HG02610 (cell line): ENCODE measurements around the gene SNX19.

ENCODE experiments used
- ATAC-seq: cut with Tn5 transposase; IDR thresholded peaks from one replicate; pipeline ENCODE4 v1.9.1; 2021; ENCODE audit warnings: mild to moderate bottlenecking, moderate library complexity; ENCODE audit not compliant: unreplicated experiment

SNX19 gene

DNA sequence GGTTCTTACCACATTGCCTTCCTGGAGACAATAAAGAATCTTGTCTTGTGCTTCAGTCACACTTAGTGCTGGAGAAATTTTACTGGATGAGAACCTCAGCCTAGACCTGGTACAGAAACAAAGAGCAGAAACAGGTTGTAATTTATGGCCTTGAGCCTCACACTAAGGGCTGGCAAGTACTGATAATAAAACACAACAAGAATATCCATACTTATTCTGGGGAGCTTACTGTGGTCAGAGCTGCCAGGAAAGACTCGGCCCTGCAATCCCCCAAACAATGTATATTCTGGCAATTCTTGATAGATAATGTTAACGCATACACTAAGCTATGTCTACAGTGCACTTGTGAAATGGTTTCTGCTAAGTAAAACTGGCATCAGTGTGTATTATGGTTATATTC is 9.7 kb downstream of the SNX19 start:
- no peak for ATAC-seq

- no peak for ATAC-seq
Observed at GRCh38 chr11:130905512-130905911, 10.8 kb downstream of the SNX19 start.

- no peak for ATAC-seq
Observed at GRCh38 chr11:130904380-130904779, 11.9 kb downstream of the SNX19 start.

GRCh38 chr11:130902380-130902779 is 13.9 kb downstream of the SNX19 start:
- no peak for ATAC-seq

DNA sequence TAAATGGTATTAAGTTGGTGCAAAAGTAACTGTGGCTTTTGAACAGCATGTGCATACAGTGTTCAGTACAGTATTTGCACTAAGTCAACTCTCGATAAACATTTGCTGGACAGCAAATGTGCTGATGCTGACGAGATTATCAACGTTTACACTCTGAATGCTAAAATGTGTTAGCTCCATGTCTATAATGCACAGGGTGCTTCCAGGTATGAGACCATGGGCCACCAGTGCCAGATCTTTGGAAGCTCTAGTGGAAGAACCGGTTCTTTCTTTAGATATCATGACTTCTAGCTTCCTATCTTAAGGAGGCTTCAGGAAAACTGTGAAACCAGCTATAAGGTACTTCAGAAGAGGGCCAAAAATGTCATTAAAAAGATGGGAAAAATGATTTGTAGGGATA is 17.2 kb downstream of the SNX19 start:
- ATAC-seq: no peak

DNA sequence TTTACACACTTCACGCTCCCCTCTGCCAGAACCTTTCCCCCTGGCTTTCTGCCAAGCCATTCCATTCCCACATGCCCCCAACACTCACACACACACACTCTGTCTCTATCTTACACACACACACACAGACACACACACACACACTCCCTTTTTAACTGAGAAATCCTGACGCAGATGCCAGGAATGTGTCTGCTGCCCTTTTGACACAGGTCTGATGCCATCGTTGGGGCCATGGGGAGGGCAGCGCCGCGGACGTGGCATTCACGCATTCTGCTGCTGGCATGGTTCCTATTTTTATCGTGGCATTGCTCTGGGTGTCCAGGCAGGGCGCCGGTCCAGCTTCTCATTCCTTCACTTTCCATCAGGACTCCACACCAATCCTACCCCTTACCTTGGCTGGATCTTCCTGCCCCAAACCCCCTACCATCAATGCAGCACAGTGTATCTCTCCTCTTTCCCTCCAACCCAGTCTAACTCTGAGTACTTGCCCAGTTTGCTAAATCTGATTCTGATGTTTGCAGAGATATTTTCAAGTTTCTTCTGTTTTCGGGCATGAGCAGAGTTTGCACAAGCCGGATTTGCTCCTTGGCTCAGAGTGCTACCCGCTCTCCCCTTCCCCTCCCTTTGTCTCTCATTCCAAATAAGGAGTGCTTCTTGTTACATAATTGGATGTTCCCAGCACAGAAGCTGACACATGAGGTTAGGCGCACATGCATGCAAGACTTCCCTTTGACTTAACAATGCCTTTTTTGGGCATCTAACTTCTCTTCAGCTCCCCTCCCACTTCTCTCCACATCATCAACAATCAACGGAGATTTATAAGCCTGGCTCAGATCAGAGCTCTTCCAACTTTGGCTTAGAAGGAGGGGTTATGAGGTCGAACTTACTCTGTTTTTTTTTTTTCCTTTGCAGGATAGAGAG is 18.8 kb downstream of the SNX19 start:
- ATAC-seq: no peak

DNA sequence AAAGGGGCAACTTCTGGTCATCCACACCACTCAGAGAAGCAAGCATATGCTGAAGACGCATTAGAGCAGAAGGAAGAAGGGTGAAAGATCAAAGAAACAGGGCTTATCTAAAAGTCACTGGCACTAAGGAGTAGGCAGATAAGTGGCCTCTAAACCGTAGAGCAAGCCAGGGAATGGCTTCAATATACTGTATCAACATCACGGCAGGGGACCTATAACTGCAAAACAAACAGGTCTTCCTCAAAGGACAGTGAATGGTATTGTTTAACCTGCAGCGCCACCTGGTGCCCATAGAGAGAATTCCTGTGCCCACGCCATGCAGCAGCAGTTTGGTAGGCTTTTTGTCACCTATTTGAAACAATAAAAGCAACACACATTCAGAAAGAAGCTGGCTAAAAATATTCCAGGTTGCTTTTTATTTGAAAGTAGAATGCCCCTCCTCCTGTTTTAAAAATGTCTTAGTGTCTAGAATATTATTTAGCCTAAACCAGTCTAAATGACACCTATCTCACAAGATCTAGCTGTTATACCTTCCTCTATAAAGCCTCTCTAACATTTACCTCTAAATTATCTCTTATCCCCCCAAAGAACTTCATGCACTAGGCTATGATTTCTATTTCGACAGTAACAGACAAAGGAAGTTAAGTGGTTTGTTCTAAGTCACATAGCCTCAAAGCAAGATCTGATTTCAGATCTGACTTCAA is 21.8 kb downstream of the SNX19 start:
- ATAC-seq: peak; percentile 87

DNA sequence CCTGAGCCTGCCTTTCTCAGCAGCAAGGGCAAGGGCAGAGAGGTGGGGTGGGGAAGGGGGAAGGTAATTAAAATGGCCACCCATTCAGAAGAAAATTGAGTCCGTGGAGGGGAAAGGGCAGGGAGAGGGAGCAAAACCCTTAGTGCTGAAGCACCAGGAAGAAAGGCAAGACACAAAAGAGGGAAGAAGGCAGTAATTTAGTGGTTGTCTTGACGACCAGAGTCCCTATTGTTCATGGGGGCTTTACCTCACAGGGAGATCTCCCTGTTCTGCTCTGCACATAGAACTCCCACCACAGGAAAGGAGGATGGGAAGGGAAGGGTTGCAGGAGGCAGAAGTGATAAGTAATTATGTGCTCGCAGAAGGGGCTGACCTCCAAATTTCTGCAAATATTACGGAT is 23.4 kb downstream of the SNX19 start:
- no peak for ATAC-seq

GRCh38 chr11:130891326-130891725 is 25.0 kb downstream of the SNX19 start:
- no peak for ATAC-seq

DNA sequence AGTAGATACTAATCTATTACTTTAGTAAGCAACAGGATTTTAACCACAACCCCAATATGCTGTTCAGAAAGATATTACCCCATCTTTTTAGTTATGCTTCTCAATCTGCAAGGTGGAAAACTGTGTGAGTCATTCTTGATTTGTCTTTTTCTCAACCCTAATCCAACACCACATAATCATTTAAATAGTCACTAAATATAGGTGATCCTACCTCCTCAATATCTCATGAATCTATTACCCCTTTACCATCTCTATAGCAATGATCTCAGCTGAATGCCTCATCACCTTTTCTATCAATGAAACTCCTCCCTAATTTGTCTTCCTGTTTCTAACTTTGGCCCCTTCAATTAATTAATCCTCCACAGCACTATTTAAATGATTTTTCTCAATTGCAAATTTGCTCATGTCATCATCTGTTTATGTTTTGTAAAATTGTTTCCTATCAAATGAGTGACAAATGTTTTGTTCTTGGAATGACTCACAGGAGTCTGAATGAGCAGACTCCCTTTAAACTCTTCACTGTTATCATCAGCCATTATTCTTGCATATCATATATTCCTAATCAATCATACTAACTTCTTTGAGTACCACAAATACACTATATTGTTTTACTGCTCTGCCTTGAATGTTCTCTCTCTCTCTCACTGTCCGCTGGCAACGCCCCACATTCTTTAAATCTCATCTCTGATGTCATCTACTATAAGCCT is 26.1 kb downstream of the SNX19 start:
- no peak for ATAC-seq

DNA sequence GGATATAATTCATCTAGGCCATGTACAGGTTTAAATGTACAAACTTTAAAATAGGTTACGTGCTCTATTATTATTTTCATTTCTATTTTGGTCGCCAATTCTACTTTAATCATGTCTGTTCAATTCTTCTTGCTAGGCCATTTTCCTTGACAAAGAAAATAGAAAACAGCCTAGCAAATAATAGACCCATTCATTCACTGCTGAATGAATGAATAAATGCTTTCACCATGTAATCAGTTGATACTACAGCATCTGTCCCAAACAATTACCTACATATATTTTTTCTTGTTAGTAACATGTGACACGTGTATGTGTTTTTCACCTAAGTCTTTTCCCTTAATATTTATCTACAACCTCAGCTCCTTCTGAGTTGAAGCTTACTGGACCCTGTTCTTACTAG is 27.5 kb downstream of the SNX19 start:
- ATAC-seq: no peak

DNA sequence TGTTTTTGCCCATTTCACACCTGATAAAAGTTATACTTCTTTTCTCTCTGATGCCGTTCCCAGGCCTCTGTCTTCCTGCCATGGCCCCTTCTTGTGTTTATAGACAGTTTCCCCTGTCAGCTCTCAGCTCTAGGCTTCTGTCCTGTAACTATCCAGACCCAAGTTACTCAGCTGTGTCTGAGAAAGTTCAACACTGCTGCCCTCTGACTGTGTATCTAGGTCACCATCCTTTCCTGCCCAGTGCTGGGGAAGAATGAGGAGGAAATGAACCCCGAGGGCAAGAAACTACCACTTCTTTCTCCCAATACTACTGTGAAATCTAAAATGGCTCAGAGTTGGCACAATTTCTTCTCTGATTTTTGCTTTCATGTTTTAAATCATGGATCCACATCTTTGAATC is 29.6 kb downstream of the SNX19 start:
- no peak for ATAC-seq

DNA sequence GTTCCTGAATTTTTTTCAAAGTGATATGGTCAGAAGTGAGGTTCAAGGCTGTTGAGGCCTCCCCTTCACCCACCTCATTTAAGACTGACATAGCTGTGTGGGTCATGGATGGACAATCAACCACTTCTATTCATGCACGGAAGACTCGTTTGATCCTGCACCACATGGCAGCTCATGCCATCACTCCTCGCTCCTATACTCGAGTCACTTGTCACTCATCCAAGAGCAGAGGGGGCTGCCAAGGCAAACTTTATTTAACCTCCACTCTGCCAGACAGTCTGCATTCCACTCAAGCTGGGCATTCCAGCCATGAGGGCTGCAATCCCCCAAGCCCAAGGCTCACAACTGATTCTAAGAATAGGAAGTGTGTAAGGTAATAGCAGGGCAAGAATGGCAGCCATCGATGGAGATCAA is 34.1 kb downstream of the SNX19 start:
- peak; percentile 75 for ATAC-seq

DNA sequence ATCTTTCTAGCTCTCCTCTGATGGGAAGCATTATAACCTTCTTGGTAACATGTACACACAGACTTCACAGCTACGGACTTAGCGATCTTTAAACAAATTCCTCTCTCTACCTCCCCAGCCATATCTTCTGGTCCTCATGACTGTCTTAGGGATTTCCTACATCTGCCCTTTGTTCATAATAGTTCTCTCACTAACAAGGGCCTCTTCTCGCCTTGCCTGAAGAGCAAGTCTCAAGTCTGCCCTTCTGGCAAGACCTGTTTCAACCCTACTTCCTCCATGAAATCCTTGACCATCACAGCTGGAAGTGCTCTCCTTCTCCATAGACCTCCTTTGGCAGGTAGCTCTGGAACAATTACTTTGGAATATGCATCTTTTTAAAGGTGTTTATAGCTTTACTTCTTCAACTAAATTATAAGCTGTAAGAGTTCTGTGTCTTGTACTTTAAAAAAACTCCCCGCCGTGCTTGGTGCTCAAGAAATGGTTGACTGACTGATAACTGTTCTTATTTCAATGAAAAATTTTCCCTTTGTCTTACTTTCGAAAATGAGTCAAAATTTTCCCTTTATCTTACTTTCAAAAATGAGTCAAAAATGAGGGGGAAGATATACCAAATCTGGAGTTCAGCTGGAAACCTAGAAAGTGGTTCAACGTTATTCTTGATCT is 34.7 kb downstream of the SNX19 start:
- peak; percentile 63 for ATAC-seq

DNA sequence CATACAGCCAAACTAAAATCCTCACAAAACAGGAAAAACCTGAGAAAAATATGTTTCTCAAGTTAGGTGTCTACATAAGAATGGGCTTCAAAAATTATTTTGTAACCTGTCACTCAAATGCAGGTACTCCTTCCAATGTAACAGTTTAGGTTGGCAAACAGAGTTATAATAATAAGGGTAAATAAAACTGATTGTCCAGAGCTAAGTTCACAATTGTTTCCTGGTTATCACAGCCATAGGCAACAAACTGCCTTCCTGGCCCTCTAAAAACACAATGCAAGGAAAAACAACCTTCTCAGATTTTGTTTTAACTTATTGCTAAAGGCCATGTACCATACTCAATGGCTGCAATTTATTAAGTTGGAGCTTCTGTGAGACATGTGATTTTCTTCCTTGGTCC is 36.4 kb downstream of the SNX19 start:
- no peak for ATAC-seq

- no peak for ATAC-seq
Observed at GRCh38 chr11:130876931-130877915, 39.1 kb downstream of the SNX19 start.

DNA sequence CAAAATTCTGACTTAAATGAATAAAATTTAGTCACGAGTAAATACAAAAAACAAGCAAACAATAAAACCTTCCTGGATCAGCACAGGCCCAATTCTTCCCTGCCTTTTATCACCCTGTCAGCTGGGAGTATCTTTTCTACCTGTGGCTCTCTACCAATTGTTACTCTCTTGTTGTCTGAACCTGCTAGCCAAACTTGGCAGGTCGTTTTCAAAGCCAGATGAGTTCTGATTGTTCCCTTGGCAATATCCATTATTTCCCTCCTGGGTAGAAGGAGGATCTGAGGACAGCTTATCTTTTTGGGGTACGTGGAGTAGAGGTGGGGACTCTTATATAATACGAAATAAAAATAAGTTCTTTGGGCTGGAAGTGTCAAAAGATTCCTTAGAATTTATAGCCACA is 40.2 kb downstream of the SNX19 start:
- ATAC-seq: no peak

- ATAC-seq: no peak
Observed at GRCh38 chr11:130874955-130875531, 41.2 kb downstream of the SNX19 start.

DNA sequence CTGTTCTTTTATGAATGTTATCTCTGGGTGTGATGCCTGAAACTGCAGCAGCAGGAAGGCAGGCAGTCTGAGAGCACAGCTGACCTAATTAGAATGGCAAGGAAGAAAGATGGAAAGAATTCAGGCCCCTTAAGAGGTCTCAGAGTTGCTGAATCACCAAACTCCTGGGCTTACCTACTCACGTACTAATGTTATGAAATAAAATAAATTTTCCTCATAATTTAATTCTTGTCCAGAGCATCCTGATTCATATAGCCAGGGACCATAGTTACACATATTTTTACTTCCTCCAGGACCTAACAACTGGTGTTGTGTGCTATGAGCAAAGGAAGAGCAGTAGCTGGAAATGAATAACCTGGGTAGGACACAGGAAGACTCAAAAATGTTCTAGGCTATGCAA is 41.9 kb downstream of the SNX19 start:
- ATAC-seq: no peak

DNA sequence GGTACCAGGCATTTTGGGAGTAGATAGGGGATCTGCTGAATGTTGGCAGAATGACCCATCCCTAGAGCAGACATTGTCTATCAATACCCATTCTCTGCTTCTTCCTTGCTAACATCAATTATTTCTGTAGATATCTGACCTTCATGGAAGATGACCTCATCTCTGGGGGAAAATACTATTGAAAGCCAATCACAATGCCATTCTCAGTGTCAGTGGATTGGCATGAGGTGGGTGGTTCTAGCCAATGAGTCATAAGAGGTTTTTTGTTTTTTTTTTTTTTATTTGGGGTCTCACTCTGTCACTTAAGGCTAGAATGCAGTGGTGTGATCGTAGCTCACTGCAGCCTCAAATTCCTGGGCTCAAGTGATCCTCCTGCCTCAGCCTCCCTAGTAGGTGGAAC is 42.5 kb downstream of the SNX19 start:
- ATAC-seq: no peak
